Fibroblast of skin of left quadriceps (primary cell): ENCODE data around the gene COL25A1.
"Not testable (repeated sequence)": the region's sequence is repeated elsewhere in the genome, so short reads cannot be mapped to it uniquely, and the experiment has no call there.

Source experiments
- DNase-seq, 2 experiments: peaks; one replicate each; pipeline ENCODE4 v3.0.0-alpha.2; 2013; ENCODE audit warnings: low read depth in 2 of 2

COL25A1 gene

DNA sequence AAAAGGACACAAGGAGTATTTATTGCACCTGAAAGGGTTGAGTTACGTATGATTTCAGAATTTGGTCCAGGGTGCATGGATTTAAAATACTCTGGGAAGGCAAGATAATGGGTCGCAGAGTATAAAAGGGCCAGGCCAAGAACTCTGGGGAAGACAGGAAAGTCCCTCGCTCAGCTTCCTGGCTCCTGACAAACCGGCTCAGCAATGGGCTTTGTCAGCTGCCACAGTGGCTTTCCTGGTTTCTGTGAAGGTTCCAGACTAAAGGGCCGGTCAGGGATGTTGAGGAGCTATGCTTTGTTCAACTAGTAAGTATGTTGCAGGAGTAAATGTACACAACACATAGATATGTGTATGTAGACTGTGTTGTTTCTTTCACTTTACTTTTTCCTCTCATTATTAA, 385.2 kb downstream of the COL25A1 start:
- DNase-seq: no peak

DNA sequence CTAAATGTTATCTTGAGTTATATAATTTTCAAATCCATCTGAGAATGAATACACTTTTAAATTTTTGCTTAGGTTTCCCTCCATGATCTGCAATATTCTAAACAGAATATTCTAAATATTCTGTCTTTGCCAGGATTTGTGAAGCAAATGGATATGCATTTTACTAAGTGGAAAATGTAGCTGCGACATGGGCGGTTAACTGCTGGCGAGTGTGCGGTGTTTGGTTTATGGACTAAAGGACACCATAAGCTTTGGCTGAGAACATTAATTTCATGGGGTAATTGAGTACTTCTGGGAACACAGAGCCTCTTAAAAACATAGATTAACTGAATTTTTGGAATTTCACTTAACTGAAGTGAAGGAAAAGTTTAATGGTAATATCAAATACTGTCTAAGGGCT, 385.8 kb downstream of the COL25A1 start:
- DNase-seq: no peak

DNA sequence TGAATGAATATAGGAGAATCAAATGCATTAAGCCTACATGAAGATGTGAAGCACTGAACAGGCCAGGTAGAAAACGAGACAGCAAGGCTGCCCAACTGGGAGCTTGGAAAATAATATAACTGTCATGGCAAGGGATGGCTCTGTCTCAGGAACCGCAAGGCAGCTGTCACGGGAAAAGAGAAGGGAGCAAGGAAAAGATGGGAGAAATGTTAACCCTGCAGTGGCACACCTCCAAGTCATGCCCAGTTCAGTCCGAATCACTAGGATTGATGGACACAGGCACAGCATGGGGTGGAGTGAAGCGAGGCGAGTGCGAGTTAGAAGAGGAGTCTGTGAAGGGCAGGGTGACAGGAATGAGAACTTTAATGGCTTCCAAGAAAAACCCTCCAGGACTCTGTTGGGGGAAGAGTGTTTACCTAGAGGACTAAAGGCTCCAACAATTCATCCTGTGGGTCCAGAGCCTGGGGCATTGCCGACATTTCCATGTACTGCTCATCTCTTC, 395.5 kb downstream of the COL25A1 start:
- no peak for DNase-seq

DNA sequence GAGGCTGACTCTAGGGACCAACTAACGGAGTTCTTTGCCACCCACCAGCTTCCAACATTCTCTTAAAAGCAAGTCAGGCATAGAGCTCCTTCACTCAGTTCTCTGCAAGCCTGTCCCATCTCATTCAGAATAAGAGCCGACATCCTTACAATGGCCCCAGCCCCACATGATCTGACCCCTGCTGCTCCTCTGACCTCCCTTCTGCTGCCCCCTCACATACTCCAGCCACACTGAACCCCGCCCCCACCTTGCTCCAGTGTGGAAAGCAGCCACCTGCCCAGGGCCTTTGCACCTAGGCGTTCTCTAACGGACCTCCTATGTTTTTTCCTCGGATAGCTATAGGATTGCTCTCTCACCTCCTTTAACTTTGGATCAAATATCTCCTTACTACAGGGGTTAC, 396.5 kb downstream of the COL25A1 start:
- DNase-seq: no peak

DNA sequence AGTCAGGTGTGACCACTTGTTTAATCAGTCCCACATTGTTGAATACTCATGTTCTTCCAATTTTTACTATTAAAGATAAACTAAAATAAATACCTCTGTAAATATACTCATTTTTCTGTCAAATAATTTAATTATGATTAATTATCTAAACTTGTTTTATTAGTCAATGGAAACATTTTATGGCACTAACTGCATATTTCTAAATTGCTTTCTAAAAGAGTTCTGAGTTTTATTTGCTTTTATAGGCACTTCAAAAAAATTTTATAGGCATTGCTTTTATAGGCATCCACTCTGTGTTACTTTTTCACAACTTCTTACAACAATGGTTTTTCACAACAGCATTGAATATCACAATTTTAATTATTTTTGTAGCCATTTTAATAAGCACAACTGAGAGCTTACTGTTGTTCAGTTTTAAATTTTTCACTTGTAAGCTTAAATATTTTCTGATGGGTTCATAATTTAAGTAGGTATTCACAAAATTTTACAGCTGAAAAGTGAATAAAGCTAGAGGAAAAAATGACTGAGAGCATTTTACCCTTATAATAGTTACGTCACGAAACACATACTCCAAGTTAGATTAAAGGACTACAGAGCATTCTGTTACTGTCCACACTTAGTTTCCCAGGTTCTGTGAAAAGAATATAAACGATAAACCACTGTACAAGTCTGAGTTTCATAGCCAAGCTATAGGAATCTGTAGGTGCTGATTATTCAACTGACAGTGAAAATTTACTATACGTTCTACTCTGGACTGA, 398.8 kb downstream of the COL25A1 start:
- DNase-seq: no peak

DNA sequence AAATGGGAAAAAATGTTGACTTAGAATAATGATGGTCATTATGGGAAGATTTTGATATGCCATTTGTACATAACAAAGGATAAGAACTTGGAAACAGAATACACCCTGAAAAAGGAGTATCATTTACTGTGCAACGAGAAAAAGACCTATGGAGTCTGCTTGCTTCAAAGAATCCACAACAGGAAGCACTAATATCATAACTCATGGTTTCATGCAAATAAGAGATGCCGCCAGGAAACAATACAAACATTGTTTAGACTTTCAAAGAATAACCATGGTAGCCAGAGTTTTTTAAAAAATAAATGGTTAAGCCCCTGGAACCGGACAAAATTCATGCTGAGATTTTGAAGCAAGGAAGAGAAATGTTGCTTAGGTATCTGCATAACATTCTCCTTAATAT, 399.7 kb downstream of the COL25A1 start:
- no peak for DNase-seq

DNA sequence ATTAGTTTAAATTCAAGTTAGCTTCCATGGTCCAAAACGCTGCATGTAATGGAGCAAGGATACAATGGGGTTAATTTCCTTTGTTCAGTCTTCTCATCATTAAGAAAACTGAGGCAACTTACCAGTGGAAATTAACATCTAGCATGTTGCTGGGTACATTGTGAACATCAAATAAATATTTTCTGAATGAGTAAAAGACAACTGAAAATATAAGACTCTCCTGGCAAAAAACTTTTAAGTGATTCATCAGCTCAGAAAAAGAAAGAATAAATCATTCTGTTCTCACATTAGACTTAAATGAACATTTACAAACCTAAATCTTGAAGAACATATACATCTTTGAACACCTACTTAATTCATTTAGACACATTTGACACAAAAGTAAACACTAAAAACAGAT, 401.2 kb downstream of the COL25A1 start:
- DNase-seq: peak in 1 of 2 experiments; percentile 14

DNA sequence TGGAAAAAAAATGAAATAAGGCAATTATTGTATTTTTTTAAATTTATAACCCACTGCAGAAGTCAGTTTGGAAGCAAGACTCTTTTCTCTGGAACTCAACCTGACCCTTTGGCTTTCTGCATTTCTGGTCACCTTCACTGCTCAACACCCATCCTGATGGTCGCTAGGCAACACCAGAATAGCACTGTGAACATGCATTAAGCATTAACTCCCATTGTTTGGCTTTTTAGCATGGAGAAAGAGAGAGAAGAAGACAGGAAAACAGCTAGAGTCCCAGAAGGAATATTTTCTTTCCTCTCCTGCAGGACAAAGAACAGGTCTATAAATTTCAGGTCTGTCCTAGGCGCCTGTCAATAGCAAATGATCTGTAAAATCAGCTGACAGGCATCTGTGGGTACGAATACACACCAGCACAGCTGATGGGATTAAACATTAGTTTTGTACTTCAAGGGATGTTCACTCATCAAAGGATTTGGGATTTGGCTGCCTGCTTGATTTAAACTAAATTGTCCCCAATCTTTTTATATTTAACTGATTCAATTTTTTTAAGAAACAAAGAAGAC, 402.4 kb downstream of the COL25A1 start:
- no peak for DNase-seq

DNA sequence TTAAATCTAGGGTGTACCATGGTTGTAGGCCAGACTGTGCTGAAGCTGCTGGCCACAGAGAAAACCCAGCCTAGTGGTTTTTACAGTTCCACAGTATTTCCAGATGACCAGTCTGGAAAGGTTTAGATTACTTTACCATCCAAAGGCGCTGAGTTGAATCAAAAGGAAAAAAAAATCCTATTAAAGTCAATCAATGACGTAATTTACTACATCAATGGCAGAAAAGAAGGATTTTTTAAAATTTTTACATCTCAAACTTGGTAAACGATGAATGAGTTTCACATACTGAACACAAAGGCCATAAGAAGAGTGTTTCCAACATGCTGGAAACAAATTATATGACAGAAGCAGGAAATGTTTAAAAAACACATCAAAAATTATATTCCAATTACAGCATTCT, 409.0 kb downstream of the COL25A1 start:
- no peak for DNase-seq

DNA sequence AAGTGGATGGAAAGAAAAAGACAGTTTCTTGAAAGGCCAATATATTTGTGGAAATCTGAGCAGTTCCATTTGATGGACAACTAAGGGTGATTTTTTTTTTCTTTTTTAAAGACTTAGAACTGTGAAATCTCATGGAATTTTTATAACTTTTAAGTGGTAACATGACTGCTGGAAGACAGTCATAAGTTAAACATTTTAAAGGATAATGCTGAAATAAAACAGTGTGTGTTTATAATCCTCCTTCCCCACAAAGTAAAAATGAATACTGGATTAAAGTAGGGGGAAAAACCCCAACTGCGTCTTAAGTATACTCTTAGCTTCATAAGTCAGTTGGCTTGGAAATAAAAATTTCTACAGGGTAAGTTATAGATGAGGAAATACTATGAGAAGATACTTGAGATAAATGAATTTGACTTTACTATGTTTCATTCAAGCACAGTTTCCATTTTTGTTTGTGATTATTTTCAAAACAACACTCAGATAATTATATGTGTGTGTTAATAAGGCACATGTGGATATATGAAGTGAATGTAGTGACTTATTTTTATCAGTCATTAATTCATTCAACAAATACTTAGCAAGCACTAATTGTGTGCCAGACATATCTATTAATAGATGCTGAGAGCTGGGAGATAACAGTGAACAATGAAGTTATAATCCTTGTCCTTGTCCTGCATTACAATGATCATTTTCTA, 410.4 kb downstream of the COL25A1 start:
- no peak for DNase-seq

DNA sequence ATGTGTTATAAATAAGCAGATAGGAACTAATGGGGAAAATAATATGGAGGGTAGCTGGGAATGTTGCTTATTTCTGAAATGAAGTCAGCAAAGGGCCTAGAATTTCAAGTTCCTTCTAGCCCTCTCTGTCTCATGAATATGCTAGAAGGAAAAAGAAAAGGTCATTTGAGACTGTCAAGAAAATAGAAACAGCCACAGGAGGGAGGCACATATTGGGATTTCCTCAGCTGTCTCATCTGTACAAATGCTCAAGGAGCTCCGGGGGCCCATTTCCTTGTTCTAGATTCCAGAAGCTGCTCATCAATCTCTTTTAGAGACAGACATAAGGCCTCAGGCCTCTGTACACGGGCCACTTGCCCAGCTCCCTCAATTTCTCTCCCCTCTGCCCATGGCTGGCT, 412.0 kb downstream of the COL25A1 start:
- DNase-seq: no peak

DNA sequence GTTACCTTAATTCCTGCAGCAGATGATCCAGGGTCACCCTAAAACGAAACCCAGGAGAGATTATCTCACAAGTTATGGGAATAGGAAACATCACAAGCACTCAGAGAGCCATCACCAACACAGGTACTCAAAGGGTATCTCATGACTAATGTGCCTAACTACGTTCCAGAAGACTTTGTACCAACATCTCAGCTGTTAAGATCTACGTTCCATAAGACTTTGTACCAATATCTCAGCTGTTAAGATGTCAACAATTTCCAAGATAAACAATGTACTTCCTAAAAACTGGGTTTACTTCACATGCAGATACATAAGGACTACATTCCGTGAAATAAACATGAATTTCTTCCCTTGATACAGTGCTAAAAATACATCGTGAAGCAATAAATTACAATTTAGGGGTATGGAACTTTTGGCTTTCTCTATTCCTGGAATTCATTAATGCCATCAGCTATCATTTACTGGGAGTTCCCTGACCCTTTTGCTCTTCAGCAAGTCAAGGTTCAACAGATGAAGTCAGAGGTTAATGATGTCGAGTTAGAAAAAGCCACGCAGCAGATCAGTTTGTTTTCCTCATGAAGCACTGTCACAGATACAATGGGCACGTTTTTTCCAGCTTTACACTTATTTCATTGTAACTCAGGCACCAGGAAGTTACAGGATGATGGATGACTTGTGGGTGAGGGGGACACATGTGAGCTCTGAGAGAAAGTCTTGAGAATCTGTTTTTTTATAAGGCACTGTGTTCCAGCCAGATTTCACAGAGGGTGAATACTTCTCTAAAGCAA, 412.6 kb downstream of the COL25A1 start:
- DNase-seq: no peak

DNA sequence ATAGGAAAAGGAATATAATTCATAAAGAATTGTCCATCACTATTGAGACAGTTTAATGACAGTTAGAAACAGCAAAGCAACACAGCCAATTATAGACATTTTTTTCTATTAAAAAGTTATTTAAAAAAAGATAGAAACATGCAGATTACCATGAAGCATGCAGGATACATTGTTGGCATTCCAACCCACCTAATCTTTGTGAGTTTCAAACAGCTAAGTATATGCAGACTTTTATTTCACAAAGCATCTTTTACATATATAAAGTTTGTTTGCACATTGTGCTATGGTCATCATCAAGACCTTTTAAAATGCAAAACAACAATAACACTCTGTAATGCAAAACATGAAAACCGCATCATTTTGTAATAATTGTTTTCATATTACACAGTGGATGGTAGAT, 413.7 kb downstream of the COL25A1 start:
- DNase-seq: no peak

DNA sequence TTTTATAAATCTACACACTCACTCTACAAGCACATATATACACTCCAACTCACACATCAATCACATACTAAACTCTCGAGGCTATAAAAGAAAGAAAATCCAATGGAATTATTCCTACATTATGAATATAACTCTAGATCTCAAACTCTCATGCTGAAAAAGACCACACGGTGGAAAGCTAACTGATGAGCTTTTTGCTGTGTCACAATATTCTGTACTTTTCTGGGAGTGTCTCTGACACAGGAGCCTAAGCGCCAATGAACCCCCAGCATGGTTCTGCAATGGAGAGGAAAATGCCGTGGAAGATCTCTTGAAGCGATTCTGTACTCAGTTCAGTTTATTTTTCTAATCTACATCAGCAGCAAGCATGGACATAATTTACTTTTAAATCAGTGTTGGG, 415.4 kb downstream of the COL25A1 start:
- DNase-seq: no peak

DNA sequence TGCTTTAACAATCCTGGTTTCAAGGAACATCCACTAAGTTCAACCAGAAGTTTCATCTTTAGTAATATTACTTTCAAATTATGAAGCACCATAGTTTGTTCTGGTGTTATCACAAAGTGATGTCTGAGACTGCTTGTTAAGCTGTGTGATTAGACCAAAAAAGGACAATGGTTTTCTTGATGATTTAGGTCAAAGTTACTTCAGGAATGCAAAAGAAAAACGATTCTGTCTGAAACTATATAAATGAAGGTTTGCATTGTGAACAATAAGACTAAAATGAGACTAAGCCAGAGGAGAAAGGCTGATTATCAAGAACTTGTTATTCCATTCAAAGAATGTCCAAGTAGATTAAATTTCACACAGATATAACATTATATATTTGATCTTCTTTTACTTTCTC, 417.2 kb downstream of the COL25A1 start:
- peak in 1 of 2 experiments; percentile 47 for DNase-seq

DNA sequence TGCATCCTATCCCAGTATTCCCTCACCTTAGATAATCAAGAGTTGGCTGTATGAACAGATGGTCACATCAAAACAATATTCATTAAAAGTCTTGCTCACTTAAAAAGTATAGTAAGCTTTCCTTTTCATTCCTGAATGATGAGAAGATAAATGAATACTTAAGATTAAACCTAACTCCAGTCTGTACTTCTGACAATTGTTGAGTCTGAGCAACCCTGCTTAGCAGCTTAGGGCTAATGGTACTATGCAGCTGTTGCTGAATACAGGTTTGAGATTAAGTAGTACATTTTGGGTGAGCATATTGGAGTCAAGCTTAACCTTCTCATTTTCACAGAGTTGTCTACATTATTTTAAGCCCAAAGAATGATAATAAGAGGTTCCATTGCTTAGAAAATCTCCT, 417.9 kb downstream of the COL25A1 start:
- no peak for DNase-seq

DNA sequence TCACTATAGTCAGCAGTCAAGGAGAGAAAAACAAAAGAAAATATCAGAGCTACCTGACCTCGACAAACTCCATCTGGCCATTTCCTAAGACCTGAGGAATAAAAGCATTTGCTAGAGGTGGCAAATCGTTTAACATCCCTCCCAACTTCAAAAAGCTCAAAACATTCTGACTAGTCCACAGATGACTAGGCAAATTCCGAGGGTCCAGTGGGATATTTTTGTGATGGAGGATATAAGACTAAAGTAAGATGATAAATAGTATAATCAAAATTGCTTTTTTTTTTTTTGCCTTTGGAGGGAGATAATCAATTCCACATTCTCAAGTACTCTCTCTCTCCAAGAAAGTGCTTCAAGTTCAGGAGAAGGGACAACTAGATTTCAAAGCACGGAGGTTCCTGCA, 420.5 kb downstream of the COL25A1 start:
- no peak for DNase-seq

DNA sequence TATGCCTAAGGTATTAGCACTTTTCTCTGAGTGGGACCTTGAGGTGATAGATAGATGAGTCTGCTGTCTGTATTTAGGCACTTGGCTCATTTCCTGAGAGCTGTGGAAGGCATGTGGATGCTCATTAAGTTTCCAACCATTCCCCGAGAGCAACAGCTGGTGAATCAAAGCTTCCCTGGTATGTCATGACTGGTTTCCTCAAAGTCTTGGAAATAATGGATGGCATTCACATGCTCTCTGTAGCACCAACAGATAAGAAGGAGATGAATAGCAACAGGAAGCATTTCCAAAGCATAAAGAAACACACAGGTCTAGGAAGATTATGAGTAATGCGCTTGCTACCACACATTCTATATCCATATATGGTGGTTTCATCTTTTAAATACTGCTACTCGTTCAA, 421.3 kb downstream of the COL25A1 start:
- peak; percentile 88 to 89 for DNase-seq

DNA sequence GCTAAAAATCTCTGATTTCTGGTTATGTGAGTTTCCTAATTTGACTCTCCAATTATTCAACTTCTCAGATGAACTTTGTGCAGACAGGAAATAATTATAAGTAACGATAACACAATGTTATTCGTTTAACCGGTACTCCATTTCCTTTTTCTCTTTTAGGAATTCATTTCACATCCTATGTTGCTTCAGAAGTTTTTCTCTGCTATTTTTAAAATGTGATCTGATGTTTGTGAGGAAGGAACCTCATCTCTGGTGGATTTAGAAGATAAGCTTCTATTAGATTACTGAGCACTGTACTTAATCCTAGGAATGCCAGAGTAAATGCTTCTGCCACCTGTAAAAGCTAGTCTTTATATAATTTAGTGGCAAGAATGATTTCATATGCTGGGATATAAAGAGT, 423.7 kb downstream of the COL25A1 start:
- DNase-seq: no peak

DNA sequence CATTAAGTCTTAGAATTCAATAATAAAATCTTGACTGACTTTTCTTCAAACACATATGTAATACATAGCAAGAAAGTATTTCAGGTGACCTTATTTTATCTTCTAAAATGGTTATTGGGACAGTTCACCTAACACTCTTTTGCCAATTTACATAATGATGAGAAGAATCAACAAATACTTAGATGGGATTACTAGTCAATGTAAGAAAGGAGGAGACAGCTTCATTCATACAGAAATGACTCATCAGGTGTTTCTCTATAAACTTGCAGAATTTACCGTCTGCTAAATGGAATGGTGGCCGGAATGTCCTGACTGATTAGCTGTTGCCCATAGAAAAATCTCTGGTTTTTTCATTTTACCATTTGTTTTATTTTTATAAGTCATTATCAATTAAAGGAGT, 424.6 kb downstream of the COL25A1 start:
- DNase-seq: no peak

DNA sequence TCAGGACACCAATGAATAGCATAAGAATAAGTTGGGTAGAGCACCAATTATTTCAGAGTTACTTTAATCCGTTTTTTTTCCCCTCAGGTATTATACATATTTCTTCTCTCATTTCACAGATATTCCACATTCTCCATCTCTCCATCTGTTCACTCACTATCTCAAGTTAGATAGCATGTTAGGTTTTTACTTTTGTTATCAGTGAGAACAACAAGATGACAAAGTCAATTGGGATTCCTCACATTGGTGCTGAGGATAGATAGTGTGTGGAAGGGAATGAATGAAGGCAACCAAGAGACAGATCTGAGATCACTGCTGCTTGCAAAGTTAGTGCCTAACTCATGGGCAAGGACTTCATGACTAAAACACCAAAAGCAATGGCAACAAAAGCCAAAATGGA, 427.7 kb downstream of the COL25A1 start:
- DNase-seq: no peak

DNA sequence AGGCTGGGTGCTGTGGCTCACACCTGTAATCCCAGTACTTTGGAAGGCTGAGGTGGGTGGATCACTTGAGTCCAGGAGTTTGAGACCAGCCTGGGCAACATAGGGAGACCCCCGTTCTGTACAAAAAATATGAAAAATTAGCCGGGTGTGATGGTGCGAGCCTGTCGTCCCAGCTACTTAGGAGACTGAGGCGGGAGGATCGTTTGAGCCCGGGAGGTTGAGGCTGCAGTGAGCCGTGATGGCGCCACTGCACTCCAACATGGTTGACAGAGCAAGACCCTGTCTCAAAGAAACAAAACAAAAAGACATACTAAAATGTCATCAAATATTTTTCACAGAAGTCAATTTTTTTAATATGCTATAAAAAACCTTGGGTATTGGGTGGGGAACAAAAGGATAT, 432.5 kb downstream of the COL25A1 start:
- DNase-seq: not testable (repeated sequence)
